DND-41 (cell line): ENCODE results near the gene DTNBP1.

Experiments used
- ATAC-seq: fragments of 200-7000 bp; cut with Tn5 transposase; 3 replicates; pipeline ENCODE4 v1.9.1; 2021; ENCODE audit warnings: low read depth; ENCODE audit not compliant: insufficient read depth
- DNase-seq: peaks from one replicate; pipeline ENCODE4 v3.0.0-alpha.2; 2020
- H2AFZ ChIP-seq: 2 replicates; pipeline ENCODE4 v1.6.0; 2012; ENCODE audit warnings: low read depth, low read length
- H3K27ac ChIP-seq: 2 replicates; pipeline ENCODE4 v1.5.1; 2012; ENCODE audit warnings: low read length, inconsistent platforms
- H3K27me3 ChIP-seq: fragments of 200-600 bp; sonication (generic); 2 replicates; pipeline ENCODE4 v1.6.0; 2012; ENCODE audit warnings: low read length, mild to moderate bottlenecking, inconsistent platforms; ENCODE audit not compliant: insufficient read depth, poor library complexity
- H3K36me3 ChIP-seq: 2 replicates; pipeline ENCODE4 v1.5.1; 2012; ENCODE audit warnings: low read length, inconsistent platforms; ENCODE audit not compliant: insufficient read depth
- H3K4me1 ChIP-seq: 2 replicates; pipeline ENCODE4 v1.5.1; 2012; ENCODE audit warnings: mild to moderate bottlenecking, low read length; ENCODE audit not compliant: insufficient read depth
- H3K4me2 ChIP-seq: 2 replicates; pipeline ENCODE4 v1.6.0; 2012; ENCODE audit warnings: mild to moderate bottlenecking, moderate library complexity, low read length, inconsistent platforms; ENCODE audit not compliant: insufficient read depth
- H3K4me3 ChIP-seq, 2 experiments: fragments of 200-600 bp in 1 of 2; shearing (Covaris generic) in 1 of 2; 2 replicates each; pipeline ENCODE4 v1.5.1; 2012 to 2016; ENCODE audit warnings: inconsistent platforms in 2 of 2, low read length in 2 of 2, mild to moderate bottlenecking in 2 of 2, low read depth in 1 of 2, moderate library complexity in 1 of 2
- H3K79me2 ChIP-seq: 2 replicates; pipeline ENCODE4 v1.6.0; 2012; ENCODE audit warnings: low read length, inconsistent platforms; ENCODE audit not compliant: insufficient read depth
- H3K9ac ChIP-seq: 2 replicates; pipeline ENCODE4 v1.6.0; 2012; ENCODE audit warnings: low read depth, mild to moderate bottlenecking, inconsistent platforms, low read length, moderate library complexity
- H3K9me3 ChIP-seq: 2 replicates; pipeline ENCODE4 v1.5.1; 2012; ENCODE audit warnings: low read length, moderate library complexity, mild to moderate bottlenecking, inconsistent platforms; ENCODE audit not compliant: insufficient read depth, severe bottlenecking
- H4K20me1 ChIP-seq: 2 replicates; pipeline ENCODE4 v1.6.0; 2012; ENCODE audit warnings: low read length; ENCODE audit not compliant: insufficient read depth
- EZH2 ChIP-seq: IDR thresholded peaks from 3 replicates; pipeline ENCODE4 v1.6.1; 2012; ENCODE audit warnings: borderline replicate concordance, low read depth, mild to moderate bottlenecking, moderate library complexity, low read length, inconsistent platforms; ENCODE audit not compliant: severe bottlenecking
- TF ChIP-seq, protein P1 (sequence below): IDR thresholded peaks from 2 replicates; pipeline ENCODE4 v1.5.1; 2012; ENCODE audit warnings: borderline replicate concordance, low read length, moderate library complexity, mild to moderate bottlenecking; ENCODE audit not compliant: poor library complexity, severe bottlenecking; ENCODE audit errors: extremely low read depth

Gene DTNBP1

GRCh38 chr6:15602154-15602553, 60.7 kb downstream of the DTNBP1 start:
- H3K79me2 ChIP-seq = peaks cover 6% of the 10 kb centered on the region; the same call in 1 of the 2 replicates
- H4K20me1 ChIP-seq = no peaks in the 10 kb centered on the region; the same call in 1 of the 2 replicates
- no peak overlapping the region for H3K27ac ChIP-seq
- no peaks in the 10 kb centered on the region for H3K9me3 ChIP-seq
- no peak for DNase-seq
- TF ChIP-seq, protein P1, sequence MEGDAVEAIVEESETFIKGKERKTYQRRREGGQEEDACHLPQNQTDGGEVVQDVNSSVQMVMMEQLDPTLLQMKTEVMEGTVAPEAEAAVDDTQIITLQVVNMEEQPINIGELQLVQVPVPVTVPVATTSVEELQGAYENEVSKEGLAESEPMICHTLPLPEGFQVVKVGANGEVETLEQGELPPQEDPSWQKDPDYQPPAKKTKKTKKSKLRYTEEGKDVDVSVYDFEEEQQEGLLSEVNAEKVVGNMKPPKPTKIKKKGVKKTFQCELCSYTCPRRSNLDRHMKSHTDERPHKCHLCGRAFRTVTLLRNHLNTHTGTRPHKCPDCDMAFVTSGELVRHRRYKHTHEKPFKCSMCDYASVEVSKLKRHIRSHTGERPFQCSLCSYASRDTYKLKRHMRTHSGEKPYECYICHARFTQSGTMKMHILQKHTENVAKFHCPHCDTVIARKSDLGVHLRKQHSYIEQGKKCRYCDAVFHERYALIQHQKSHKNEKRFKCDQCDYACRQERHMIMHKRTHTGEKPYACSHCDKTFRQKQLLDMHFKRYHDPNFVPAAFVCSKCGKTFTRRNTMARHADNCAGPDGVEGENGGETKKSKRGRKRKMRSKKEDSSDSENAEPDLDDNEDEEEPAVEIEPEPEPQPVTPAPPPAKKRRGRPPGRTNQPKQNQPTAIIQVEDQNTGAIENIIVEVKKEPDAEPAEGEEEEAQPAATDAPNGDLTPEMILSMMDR = no peak
- no peak for TF ChIP-seq EZH2
- H3K4me1 ChIP-seq = no peaks in the 10 kb centered on the region
- H3K27me3 ChIP-seq = no peaks in the 10 kb centered on the region
- H2AFZ ChIP-seq = no peak overlapping the region
- ATAC-seq = no peak
- no peak overlapping the region for H3K4me2 ChIP-seq
- H3K36me3 ChIP-seq = peaks cover 36% of the 10 kb centered on the region; the same call in 1 of the 2 replicates
- no peak overlapping the region for H3K9ac ChIP-seq
- H3K4me3 ChIP-seq = no peak overlapping the region

- Histone ChIP-seq H3K9me3 (no peaks in the 10 kb centered on the region), H3K4me2 (no peak overlapping the region), H3K36me3 (peaks cover 27% of the 10 kb centered on the region; the same call in 1 of the 2 replicates), H3K4me3 (no peak overlapping the region), H3K79me2 (peaks cover 12% of the 10 kb centered on the region; the same call in 1 of the 2 replicates), H4K20me1 (peaks cover 5% of the 10 kb centered on the region; the same call in 1 of the 2 replicates), H3K27me3 (no peaks in the 10 kb centered on the region), H3K9ac (no peak overlapping the region), H3K4me1 (no peaks in the 10 kb centered on the region), H2AFZ (no peak overlapping the region), H3K27ac (no peak overlapping the region)
- DNase-seq (no peak), ATAC-seq (no peak)
- TF ChIP-seq, protein P1 = no peak
- no peak for TF ChIP-seq EZH2
Measured at GRCh38 chr6:15598273-15598798, 64.5 kb downstream of the DTNBP1 start.

DNA sequence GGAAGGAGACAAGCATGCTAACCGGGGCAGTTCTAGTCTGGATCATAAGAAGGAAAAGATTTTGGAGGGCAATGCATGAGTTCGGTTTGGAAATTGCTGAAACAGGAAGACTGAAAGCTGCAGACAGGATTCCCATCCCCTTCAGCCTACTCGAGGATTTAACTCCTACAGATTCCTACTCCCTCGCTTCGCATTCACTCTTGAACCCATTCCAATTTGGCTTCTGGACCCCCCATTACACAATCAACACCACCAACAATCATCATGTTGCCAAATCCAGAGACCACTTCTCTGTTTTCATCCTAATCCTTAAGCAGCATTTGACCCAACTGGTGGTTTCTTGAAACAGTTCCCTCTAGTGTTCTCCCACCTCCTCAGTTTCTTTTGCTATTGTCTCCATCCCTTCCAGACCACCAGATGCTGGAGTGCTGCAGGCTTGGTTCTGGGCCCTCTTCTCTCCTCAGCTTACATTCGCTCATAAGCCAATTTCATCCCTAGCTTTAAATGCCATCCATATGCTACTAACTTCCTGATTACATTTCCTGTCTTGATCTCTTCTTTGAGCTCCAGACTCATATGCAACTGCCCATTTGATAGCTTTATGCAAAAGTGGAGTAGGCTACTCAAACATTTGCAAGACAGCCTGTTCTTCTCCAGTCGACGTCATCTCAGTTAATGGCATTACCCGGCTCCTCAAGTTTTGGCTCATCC, 66.5 kb downstream of the DTNBP1 start:
- Histone ChIP-seq H3K4me1 (no peaks in the 10 kb centered on the region), H3K27me3 (no peaks in the 10 kb centered on the region), H3K36me3 (peaks cover 27% of the 10 kb centered on the region; the same call in 1 of the 2 replicates), H3K79me2 (peaks cover 15% of the 10 kb centered on the region; the same call in 1 of the 2 replicates), H4K20me1 (peaks cover 5% of the 10 kb centered on the region; the same call in 1 of the 2 replicates), H3K4me3 (no peak overlapping the region), H3K9me3 (no peaks in the 10 kb centered on the region), H2AFZ (no peak overlapping the region), H3K4me2 (no peak overlapping the region), H3K9ac (no peak overlapping the region), H3K27ac (no peak overlapping the region)
- TF ChIP-seq EZH2 = no peak
- TF ChIP-seq, protein P1 = no peak
- DNase-seq (no peak), ATAC-seq (no peak)
